Right renal cortex interstitium (tissue), 3 donors: ENCODE measurements around the gene IP6K3. TPM values are rescaled to one million over a fixed set of nuclear protein-coding genes. Genes with fewer than 3 reads are reported as not detected.

Experiments
- DNase-seq, 3 donors: peaks; one replicate each; pipeline ENCODE4 v3.0.0-alpha.2; 2013; ENCODE audit warnings: low read depth in 3 of 3, low spot score in 2 of 3
- polyA plus RNA-seq, 3 donors: library from polyadenylated mRNA; unstranded; fragments of 120-200 nt; gene quantifications; one replicate each; pipeline ENCODE4 v1.2.1, GENCODE V29; 2013; ENCODE audit not compliant: insufficient read length in 3 of 3

The IP6K3 gene
- polyA plus RNA-seq, 3 donors: 0.69 to 1.1 (median 0.83) TPM

DNA sequence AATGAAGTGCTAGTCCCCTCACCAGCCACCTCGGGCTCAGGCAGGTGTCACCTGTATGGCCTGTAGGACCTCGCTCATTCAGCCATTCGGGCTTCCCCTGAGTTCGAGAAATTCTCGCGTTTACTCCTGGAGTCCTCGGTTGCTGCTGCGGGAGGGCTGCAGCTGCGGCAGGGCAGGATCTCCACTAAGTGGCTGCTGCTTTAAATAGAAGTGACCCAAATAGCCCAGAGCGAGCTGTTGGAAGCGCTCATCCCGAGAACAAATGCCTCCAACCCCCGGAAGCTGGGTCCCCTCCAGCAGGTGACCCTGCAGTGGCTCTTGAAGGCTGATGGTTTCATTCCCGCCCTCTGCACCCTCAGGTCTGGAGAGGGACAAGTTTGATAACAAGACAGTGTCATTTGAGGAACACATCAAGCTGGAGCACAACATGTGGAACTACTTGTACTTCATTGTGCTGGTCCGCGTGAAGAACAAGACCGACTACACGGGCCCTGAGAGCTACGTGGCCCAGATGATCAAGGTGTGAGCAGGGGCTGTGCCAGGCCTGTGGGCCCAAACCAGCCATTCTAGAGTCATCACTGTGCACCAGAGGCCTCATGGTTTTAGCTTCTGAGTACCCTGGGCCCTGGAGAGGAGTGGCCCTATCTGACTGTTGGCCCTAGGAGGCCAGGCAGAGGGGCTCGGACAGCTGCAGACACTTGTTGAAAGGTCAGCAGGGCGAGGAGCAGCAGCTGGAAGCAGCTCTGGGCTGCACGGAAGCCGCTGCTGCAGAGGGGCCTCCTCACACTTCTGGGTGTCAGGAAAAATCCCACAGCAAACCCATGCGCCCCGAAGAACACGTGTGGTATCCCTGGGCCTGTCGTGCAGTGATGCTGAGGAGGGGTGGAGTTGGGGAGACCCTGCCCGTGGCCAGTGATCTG, 53.3 kb downstream of the IP6K3 start:
- no peak for DNase-seq

DNA sequence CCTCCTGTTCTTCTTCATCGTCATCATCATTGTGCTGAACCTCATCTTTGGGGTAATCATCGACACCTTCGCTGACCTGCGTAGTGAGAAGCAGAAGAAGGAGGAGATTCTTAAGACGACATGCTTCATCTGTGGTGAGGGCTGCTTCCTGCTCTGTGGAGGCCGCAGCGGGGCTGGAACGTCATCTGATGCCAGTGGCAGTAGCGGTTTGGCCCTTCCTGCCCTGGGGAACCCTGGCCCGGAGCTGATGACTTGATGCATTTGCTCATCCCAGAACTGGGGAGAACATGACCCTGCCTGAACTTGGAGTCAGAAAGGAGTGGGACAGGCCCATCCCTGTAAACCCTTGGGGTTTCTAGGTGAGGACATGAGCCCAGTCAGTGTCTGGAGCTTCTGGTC, 53.9 kb downstream of the IP6K3 start:
- no peak for DNase-seq

DNA sequence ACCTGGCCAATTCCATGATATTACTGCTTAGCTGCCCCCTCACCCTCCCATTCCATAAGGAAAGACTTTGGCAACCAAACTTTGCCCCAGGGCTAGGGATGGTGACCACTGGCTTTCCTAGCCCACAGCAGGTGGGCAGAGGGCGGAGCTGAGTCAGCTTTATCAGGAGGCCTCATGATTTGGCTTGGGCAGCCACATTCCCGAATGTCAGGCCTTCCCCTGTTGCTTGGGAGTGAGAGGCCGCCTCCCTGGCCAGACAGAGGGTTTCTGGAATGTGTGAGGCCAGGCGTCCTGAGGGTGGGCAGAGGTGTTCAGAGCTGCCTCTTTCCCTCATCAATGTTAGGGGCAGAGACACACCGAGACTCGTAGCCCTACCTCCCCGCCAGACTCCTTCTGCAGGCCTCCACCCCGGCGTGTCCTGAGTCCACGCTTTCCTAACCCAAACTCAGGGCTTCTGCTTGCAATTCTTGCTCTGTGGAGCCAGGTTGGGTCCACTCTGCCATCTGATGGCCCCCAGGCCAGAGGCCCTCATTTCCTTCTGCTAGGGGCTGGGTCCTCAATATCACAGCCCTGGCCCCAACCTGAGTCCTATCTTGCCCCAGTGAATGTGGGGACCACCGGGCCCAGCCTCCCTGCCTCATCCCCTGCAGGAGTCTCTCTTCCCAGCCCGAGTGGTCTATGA, 54.5 kb downstream of the IP6K3 start:
- DNase-seq: no peak

DNA sequence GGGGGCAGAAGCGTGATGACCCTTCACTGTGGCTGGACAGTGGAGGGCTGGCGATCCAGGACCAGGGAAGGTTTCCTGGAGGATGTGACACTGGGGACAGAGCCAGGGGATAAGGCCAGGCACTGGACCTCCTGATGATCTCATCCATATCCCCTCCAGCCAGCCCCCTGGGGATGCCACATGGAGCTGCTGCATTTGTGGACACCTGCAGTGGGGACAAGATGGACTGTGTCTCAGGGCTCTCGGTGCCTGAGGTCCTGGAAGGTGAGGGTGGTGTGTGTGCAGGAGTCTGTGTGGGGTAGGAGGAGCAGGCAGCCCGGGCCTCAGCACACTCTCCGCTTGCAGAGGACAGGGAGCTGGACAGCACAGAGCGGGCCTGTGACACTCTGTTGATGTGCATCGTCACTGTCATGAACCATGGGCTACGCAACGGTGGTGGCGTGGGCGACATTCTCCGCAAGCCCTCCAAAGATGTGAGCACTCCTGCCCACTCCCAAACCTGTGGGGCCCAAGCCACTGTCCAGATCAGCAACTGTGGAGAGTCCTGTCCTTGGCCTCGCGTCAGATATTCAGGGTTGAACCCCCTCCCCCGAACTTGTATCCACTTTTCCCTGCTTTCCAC, 55.1 kb downstream of the IP6K3 start:
- no peak for DNase-seq

DNA sequence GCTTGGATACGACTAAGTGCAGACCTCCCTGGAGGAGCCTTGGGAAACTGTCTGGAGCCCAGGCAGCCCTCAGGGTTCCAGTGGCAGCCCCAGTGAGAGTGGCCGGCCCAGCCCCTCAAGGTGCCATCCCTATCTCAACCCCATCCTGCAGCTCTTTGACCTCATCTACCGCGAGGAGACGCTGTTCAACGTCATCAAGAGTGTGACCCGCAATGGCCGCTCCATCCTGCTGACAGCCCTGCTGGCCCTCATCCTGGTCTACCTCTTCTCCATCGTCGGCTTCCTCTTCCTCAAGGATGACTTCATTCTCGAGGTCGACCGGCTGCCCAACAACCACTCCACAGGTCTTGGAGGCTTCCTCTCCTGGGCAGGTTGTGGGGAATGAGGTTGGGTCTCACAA, 55.9 kb downstream of the IP6K3 start:
- no peak for DNase-seq

DNA sequence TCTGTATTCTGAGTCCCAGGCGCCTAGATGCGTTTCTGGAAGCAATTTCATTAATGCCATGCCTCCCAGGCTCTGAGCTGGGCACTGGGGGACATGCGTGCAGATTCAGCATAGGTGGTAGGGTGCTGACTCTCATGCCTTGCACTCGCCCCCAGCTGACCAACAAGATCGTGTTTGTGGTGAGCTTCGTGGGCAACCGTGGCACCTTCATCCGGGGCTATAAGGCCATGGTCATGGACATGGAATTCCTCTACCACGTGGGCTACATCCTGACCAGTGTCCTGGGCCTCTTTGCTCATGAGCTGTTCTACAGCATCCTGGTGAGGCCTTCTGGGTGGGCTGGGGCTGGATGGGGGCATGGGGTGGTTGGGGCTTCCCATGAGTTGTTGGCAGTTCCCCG, 56.8 kb downstream of the IP6K3 start:
- DNase-seq: no peak

DNA sequence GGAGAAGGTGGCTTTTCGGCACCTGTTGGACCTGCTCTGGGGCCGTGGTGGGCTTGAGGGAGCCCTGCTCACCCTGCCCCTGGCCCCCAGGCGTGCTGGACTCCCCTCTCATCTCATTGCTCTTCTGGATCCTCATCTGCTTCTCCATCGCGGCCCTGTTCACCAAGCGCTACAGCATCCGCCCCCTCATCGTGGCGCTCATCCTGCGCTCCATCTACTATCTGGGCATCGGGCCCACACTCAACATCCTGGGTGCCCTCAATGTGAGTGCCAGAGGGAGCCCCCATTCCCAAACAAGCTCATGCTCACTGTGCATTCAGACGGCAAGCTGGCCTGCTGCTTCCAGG, 57.6 kb downstream of the IP6K3 start:
- DNase-seq: no peak

DNA sequence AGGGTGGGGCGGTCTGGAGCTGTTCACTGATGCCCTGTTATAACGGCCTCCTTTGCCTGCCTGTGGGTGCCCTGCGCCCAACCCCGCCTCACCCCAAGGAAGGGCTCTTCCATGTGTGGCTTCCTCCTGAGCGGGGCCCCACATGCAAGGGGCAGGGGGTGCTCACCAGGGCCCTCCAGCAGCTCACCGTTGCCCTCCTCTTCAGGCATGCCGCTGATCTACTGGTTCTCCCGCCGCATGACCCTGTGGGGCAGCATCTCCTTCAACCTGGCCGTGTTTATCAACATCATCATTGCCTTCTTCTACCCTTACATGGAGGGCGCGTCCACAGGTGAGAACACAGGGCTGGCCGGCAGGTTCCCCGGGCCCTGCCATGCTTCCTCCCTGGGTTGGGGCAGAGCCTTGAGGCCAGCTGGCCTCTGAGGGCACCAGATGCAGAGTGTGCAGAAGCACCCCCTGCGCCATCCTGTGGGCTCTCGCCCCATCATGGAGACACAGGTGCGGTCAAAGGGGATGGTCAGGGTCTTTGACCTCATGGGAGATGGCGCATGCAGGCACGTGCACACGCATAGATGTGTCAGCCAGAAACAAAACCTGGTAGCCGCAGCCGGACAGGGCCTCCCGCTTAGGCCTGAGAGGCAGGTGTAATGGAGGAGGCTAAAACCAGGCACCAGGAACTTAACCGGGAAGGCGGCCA, 58.1 kb downstream of the IP6K3 start:
- no peak for DNase-seq

DNA sequence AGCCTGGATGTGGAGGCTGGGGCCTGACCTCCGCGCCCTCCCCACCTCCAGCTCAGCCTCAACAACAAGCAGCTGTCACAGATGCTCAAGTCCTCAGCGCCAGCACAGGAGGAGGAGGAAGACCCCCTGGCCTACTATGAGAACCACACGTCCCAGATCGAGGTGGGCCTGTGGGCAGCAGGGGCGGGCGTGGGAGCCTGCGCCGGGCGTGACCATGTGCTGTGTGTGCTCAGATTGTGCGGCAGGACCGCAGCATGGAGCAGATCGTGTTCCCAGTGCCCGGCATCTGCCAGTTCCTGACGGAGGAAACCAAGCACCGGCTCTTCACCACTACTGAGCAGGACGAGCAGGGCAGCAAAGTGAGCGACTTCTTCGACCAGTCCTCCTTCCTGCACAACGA, 58.7 kb downstream of the IP6K3 start:
- no peak for DNase-seq

DNA sequence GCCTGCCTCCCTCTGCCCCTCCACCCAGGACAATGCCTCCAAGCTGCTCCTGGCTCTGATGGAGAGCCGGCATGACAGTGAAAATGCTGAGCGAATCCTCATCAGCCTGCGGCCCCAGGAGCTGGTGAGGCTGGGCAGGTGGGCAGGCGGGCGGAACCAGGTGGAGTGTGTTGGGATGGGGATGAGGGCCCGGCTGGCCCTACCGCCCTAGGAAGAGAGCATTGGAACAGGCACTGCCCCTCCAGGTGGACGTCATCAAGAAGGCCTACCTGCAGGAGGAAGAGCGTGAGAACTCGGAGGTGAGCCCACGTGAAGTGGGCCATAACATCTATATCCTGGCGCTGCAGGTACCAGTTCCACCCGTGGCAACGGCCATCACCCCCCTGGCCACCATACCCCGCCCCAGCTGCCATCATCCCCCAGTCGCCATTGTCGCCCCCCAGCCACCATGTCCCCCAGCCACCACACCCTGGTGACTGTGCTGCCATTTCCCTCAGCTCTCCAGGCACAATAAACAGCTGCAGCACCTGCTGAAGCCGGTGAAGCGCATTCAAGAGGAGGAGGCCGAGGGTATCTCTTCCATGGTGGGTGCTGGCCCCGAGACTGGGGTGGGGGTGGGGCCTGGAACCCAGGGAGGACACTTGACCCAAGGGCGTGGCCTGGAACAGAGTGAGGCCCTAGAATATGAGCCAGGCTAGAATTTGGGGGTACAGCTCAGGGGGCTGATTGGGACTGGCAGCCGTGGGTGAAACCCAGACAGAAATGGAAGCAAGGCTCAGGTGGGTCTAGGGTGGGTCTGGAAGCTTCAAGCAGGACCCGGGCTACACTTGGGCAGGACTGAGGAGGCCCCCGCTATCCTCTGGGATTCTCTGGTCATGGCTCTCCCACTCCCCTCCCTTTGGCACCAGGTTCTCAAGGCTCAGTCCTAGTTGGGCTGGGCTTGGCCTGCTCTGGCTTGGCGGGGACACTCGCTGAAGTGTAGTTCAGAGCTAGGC, 59.4 kb downstream of the IP6K3 start:
- DNase-seq: no peak

DNA sequence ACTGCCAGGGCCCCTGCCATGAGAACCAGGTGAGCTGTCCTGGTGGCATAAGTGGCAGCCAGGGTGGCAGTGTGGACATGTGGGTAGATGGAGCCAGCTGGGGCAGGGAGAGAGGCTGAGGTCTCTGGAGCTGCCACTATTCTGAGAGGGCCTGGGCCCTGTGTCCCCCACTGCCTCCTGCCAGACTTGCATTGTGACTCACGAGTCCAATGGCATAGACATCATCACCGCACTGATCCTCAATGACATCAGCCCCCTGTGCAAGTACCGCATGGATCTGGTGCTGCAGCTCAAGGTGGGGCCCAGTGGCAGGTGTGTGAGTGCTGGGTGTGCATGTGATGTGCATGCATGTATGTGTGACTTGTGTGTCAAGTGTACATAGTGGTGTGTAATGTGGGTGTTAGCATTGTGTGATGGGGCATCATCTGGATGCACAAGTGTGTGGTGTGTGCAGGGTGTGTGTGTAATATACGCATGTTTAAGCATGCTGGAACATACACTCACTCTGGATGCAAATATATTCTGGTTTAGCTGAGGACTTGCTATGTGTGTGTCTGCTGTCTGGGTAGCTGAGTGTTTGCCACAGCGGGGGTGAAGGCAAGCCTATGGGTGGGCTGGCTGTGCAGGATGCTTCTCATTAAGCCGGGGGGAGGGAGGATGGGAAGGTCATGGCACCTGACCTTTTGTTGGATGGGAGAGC, 60.3 kb downstream of the IP6K3 start:
- no peak for DNase-seq

DNA sequence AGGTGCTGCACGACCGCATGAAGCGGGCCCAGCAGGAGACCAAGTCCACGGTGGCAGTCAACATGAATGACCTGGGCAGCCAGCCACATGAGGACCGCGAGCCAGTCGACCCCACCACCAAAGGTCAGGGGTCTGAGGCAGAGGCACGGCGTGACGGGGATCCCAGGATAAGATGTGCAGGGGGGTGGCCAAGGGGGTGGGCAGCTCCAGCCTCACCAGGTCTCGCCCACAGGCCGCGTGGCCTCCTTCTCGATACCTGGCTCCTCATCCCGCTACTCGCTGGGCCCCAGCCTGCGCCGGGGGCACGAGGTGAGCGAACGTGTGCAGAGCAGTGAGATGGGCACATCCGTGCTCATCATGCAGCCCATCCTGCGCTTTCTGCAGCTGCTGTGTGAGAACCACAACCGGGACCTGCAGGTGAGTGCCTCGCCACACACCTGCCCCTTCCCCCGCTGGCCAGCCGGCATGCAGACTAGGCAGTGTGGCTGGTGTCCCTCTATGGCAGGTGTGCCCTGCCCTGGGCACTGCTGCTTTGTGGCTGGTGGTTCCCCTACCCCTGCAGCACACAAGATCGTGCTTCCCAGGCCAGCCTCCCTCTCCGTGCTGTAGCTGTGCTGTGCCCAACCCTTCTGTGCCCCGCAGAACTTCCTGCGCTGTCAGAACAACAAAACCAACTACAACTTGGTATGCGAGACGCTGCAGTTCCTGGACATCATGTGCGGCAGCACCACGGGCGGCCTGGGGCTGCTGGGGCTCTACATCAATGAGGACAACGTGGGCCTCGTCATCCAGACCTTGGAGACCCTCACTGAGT, 61.1 kb downstream of the IP6K3 start:
- DNase-seq: no peak

DNA sequence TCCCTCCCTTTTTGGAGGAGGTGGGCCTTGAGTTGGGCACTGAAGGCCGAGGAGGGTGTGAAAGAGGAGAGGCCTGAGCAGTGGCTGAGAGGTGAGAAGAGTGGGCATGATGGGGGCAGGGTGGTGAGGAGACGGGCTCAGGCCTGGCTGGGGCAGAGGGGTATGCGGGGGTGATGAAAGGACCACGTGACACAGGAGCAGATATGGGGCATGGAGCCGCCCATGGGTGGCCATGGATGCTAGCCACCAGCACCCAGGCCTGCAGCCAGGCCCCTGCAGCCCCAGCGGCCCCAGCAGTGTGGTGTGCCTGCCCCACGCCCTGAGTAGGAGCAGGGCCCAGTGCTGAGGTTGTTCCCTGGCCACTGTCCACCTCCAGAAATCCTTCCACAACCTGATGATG, 61.7 kb downstream of the IP6K3 start:
- no peak for DNase-seq

DNA sequence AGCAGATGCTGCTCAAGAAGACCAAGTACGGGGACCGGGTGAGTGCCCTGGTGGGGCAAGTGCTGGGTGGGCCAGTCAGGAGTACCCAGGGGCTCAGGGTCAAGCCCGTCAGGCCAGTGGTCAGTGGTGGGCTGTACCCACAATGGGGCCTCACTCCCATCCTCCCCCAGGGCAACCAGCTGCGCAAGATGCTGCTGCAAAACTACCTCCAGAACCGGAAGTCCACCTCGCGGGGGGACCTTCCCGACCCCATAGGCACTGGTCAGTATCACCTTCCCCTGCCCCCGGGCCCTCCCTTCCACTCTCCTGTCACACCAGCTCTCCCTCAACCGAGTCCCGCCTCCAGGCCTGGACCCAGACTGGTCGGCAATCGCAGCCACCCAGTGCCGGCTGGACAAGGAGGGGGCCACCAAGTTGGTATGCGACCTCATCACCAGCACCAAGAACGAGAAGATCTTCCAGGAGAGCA, 62.2 kb downstream of the IP6K3 start:
- no peak for DNase-seq

DNA sequence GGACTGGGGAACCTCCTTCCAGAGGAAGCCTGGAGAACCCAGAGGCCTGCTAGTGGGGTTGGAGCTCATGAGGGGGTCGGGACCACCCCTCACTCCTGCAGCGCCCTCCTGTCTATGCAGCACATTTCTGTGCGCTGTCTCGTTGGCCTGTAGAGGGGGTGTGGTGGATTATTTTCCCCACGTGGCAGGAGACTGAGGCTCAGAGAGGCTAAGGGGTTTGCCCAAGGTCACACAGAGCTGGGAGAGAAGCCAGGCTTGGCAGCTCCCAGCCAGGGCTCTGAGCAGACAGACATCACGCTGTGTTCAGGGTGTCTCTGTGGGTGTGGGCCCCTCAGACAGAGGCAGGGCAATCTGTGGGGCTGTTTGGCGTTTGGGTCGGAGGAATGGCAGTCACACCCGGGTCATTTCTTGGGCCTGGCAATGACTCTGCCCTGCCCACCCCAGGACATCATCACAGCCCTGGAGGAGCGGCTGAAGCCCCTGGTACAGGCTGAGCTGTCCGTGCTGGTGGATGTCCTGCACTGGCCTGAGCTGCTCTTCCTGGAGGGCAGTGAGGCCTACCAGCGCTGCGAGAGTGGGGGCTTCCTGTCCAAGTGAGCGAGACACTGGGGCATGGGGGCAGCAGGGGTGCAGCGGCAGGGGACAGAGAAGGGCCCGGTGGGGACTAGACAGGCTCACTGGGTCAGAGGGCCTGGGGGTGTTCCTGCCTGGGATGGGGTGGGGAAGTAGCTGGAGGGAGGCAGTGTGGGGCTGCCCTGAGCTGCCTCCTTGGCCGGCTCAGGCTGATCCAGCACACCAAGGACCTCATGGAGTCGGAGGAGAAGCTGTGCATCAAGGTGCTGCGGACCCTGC, 62.9 kb downstream of the IP6K3 start:
- DNase-seq: no peak

DNA sequence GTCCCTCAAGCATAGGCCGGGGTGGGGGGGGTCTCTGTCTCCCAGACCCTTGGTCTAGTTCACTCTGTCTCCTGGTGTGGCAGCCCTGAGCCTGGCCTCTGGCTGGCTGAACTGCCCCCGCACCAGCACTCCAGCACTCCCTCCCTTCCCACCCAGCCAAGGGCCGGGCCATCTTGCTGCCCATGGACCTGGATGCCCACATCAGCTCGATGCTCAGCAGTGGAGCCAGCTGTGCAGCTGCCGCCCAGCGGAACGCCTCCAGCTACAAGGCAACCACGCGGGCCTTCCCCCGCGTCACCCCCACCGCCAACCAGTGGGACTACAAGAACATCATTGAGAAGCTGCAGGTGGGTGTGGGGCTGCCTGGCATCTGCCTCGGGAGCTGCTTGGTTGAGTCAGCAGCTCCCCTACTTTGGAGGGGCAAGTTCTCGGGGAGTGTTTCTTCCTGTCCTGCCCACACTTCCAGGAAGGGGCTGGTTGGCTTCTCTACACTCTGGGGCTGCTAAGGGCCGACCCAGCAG, 63.6 kb downstream of the IP6K3 start:
- DNase-seq: no peak

DNA sequence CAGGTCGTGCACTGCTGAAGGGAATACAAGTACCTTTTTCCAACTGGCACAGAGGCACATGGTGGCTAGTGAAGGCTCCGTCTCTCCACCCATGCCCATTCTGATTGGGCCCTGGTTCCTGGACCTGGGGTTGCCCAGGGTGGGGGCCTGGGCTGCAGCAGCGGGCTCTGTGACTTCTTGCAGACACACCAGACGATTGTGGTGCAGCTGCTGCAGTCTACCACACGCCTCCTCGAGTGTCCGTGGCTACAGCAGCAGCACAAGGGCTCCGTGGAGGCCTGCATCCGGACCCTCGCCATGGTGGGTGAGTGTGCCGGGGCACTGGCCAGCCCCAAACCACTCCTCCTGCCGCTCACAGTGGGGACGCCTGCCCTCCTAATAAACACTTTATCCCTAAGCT, 64.4 kb downstream of the IP6K3 start:
- DNase-seq: no peak
